DND-41 (cell line): ENCODE results near the gene UBL3.

Source experiments
- ATAC-seq: fragments of 200-7000 bp; cut with Tn5 transposase; 3 replicates; pipeline ENCODE4 v1.9.1; 2021; ENCODE audit warnings: low read depth; ENCODE audit not compliant: insufficient read depth
- DNase-seq: peaks from one replicate; pipeline ENCODE4 v3.0.0-alpha.2; 2020
- H2AFZ ChIP-seq: 2 replicates; pipeline ENCODE4 v1.6.0; 2012; ENCODE audit warnings: low read depth, low read length
- H3K27ac ChIP-seq: 2 replicates; pipeline ENCODE4 v1.5.1; 2012; ENCODE audit warnings: low read length, inconsistent platforms
- H3K27me3 ChIP-seq: fragments of 200-600 bp; sonication (generic); 2 replicates; pipeline ENCODE4 v1.6.0; 2012; ENCODE audit warnings: low read length, mild to moderate bottlenecking, inconsistent platforms; ENCODE audit not compliant: insufficient read depth, poor library complexity
- H3K36me3 ChIP-seq: 2 replicates; pipeline ENCODE4 v1.5.1; 2012; ENCODE audit warnings: low read length, inconsistent platforms; ENCODE audit not compliant: insufficient read depth
- H3K4me1 ChIP-seq: 2 replicates; pipeline ENCODE4 v1.5.1; 2012; ENCODE audit warnings: mild to moderate bottlenecking, low read length; ENCODE audit not compliant: insufficient read depth
- H3K4me2 ChIP-seq: 2 replicates; pipeline ENCODE4 v1.6.0; 2012; ENCODE audit warnings: mild to moderate bottlenecking, moderate library complexity, low read length, inconsistent platforms; ENCODE audit not compliant: insufficient read depth
- H3K4me3 ChIP-seq, 2 experiments: fragments of 200-600 bp in 1 of 2; shearing (Covaris generic) in 1 of 2; 2 replicates each; pipeline ENCODE4 v1.5.1; 2012 to 2016; ENCODE audit warnings: inconsistent platforms in 2 of 2, low read length in 2 of 2, mild to moderate bottlenecking in 2 of 2, low read depth in 1 of 2, moderate library complexity in 1 of 2
- H3K79me2 ChIP-seq: 2 replicates; pipeline ENCODE4 v1.6.0; 2012; ENCODE audit warnings: low read length, inconsistent platforms; ENCODE audit not compliant: insufficient read depth
- H3K9ac ChIP-seq: 2 replicates; pipeline ENCODE4 v1.6.0; 2012; ENCODE audit warnings: low read depth, mild to moderate bottlenecking, inconsistent platforms, low read length, moderate library complexity
- H3K9me3 ChIP-seq: 2 replicates; pipeline ENCODE4 v1.5.1; 2012; ENCODE audit warnings: low read length, moderate library complexity, mild to moderate bottlenecking, inconsistent platforms; ENCODE audit not compliant: insufficient read depth, severe bottlenecking
- H4K20me1 ChIP-seq: 2 replicates; pipeline ENCODE4 v1.6.0; 2012; ENCODE audit warnings: low read length; ENCODE audit not compliant: insufficient read depth
- CTCF ChIP-seq: IDR thresholded peaks from 2 replicates; pipeline ENCODE4 v1.5.1; 2012; ENCODE audit warnings: borderline replicate concordance, low read length, moderate library complexity, mild to moderate bottlenecking; ENCODE audit not compliant: poor library complexity, severe bottlenecking; ENCODE audit errors: extremely low read depth
- EZH2 ChIP-seq: IDR thresholded peaks from 3 replicates; pipeline ENCODE4 v1.6.1; 2012; ENCODE audit warnings: borderline replicate concordance, low read depth, mild to moderate bottlenecking, moderate library complexity, low read length, inconsistent platforms; ENCODE audit not compliant: severe bottlenecking

The UBL3 gene

GRCh38 chr13:29791997-29792780 is 58.2 kb downstream of the UBL3 start:
- no peak overlapping the region for H3K27ac ChIP-seq
- no peak overlapping the region for H3K4me3 ChIP-seq
- no peaks in the 10 kb centered on the region for H3K9me3 ChIP-seq
- H4K20me1 ChIP-seq: no peaks in the 10 kb centered on the region
- H2AFZ ChIP-seq: no peak overlapping the region
- H3K4me1 ChIP-seq: no peaks in the 10 kb centered on the region
- H3K79me2 ChIP-seq: no peaks in the 10 kb centered on the region
- no peak overlapping the region for H3K9ac ChIP-seq
- ATAC-seq (no peak), DNase-seq (no peak)
- H3K27me3 ChIP-seq: no peaks in the 10 kb centered on the region
- H3K36me3 ChIP-seq: no peaks in the 10 kb centered on the region
- H3K4me2 ChIP-seq: no peak overlapping the region
- TF ChIP-seq CTCF (no peak), EZH2 (no peak)

GRCh38 chr13:29791508-29791907 is 58.9 kb downstream of the UBL3 start:
- no peak overlapping the region for H3K4me2 ChIP-seq
- no peak for TF ChIP-seq EZH2
- TF ChIP-seq CTCF: no peak
- H3K27ac ChIP-seq: no peak overlapping the region
- no peak for DNase-seq
- H3K36me3 ChIP-seq: no peaks in the 10 kb centered on the region
- H4K20me1 ChIP-seq: no peaks in the 10 kb centered on the region
- H3K27me3 ChIP-seq: no peaks in the 10 kb centered on the region
- no peaks in the 10 kb centered on the region for H3K79me2 ChIP-seq
- no peak overlapping the region for H3K4me3 ChIP-seq
- H3K9me3 ChIP-seq: no peaks in the 10 kb centered on the region
- H3K4me1 ChIP-seq: no peaks in the 10 kb centered on the region
- no peak for ATAC-seq
- no peak overlapping the region for H3K9ac ChIP-seq
- no peak overlapping the region for H2AFZ ChIP-seq

- no peak overlapping the region for H3K27ac ChIP-seq
- H3K4me3 ChIP-seq: no peak overlapping the region
- H3K9ac ChIP-seq: no peak overlapping the region
- H2AFZ ChIP-seq: no peak overlapping the region
- DNase-seq: no peak
- no peaks in the 10 kb centered on the region for H3K4me1 ChIP-seq
- TF ChIP-seq CTCF (no peak), EZH2 (no peak)
- H3K9me3 ChIP-seq: no peaks in the 10 kb centered on the region
- no peaks in the 10 kb centered on the region for H3K36me3 ChIP-seq
- 0 out of 2 replicates have a peak, but pooled peaks cover 4% of the 10 kb centered on the region for H4K20me1 ChIP-seq
- ATAC-seq: no peak
- no peaks in the 10 kb centered on the region for H3K79me2 ChIP-seq
- no peak overlapping the region for H3K4me2 ChIP-seq
- no peaks in the 10 kb centered on the region for H3K27me3 ChIP-seq
These were observed 63.7 kb downstream of the UBL3 start for GRCh38 chr13:29786698-29787097.
